GM19452 (cell line): ENCODE data around the gene DPP10.

ENCODE experiments used
- ATAC-seq: cut with Tn5 transposase; IDR thresholded peaks from one replicate; pipeline ENCODE4 v1.9.1; 2021; ENCODE audit not compliant: unreplicated experiment

DPP10 gene

DNA sequence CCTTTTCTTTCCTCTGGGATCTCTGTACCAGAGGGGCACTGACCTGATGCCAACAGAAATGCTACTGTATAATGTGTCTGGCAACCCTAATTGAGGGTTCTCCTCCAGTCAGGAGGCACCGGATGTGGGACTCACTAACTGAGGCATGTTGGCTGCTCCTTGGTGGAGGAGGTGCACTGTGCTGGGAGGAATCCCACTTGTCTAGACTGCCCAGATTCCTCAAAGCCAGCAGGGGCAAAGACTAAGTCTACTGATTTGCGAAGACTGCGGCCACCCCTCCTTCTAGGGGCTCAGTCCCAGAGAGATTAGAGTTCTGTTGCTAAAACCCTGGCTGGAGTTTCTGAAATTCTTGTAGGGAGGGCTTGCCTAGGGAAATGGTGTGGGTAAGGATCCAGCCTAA is 1192.1 kb downstream of the DPP10 start:
- ATAC-seq: no peak

DNA sequence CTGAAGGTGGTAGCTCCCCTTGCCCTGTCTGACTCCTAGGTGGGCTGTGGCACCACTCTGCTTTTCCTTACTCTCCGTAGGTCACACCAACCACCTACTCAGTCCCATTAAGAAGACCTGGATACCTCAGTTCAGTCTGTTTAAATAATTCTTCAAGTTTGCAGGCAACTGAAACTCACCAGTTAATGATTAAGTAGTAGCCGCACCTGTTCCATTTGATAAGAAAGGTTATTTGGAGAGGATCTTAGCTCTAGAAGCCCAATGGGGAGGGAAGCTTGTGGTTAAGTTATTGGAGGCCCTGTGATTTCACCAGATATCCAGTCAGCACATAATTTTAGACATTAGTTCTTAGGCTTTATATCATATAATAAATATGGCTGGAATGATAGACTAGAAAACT is 1193.0 kb downstream of the DPP10 start:
- ATAC-seq: no peak

DNA sequence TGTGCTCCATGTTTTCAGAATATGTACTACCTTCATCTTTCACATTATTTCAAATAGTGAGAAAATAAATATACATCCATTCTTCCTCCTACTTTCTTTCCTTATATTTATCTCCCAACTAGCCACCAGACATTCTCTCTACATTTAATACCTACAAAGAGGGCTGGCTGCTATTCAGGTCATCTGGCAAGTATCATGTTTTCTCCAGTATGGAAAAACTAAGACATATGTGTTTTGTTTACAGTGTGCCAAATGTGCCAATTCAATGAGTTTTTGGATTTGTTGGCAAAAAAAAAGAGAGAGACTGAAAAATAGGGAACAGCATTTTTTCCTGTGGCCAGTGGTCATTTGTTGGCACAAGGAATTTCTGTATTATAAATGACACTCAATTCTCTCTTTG is 1207.3 kb downstream of the DPP10 start:
- no peak for ATAC-seq

GRCh38 chr2:115650827-115651226 is 1208.4 kb downstream of the DPP10 start:
- no peak for ATAC-seq

DNA sequence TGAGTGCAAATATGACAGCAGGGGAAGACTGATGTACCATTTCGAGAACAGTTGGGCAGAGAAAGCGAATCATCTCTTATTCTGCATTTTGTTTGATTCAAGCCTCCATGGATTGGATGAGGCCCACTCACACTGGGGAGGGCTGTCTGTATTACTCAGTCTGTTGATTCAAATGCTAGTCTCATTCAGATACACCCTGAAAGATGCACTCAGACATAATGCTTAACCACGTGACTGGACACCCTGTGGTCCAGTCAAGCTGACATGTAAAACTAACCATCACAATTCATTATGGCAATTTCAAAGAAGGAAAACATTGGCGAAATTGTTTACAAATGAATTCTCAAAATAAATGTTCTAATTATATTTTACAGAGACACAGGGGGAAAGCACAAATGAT is 1210.2 kb downstream of the DPP10 start:
- ATAC-seq: no peak

GRCh38 chr2:115654362-115654761 is 1211.9 kb downstream of the DPP10 start:
- ATAC-seq: no peak

- no peak for ATAC-seq
These were observed 1235.7 kb downstream of the DPP10 start for GRCh38 chr2:115678129-115678528.

GRCh38 chr2:115684345-115684744 is 1241.9 kb downstream of the DPP10 start:
- no peak for ATAC-seq

- ATAC-seq: no peak
These were observed 1249.0 kb downstream of the DPP10 start for GRCh38 chr2:115691409-115691808.

GRCh38 chr2:115694651-115695050 is 1252.2 kb downstream of the DPP10 start:
- ATAC-seq: no peak

DNA sequence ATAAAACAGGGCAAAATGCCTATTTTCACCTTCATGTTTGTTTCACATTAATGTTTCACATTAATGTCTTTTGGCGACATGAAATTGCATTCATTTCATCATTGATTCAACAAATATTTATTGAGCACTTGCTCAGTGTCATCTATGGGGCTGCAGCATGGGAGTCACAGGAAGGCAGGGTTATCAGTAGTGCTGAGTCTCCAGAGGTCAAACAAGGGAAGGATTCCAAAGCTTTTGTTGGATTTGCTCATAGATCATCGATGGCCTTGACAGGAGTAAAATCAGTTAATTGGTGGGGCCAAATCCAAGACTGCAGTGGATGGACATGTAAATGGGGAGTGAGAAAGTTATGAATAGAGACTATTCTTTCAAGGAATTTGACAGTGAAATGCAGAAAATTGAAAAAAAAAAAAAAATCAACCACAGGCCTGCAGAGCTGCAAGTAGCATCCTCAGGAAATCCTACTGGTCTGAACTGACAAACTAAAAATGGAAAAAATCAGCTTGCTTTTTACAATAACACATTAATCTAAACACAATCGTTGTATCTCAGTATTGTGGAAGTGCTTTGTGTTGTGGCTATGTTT is 1290.8 kb downstream of the DPP10 start:
- ATAC-seq: no peak

DNA sequence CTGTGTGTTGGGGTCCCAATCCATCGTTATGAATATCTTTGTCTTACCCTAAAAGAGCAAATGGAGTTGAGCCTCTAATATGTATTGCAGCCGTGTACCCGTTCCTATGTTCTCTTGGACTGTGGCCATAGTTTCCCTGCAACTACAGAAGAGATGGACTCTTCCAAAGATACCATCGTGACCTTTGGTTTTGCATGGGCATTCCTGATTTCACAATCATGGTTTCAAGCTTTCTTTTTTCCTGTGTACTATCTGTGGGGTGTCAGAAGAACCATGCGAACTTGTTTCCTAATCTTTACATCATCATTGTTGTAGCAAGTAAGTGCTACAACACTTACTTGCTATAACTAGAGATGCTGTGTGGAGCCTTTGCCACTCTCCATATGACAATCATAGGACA is 1295.7 kb downstream of the DPP10 start:
- ATAC-seq: no peak

GRCh38 chr2:115739574-115739973 is 1297.1 kb downstream of the DPP10 start:
- ATAC-seq: no peak

DNA sequence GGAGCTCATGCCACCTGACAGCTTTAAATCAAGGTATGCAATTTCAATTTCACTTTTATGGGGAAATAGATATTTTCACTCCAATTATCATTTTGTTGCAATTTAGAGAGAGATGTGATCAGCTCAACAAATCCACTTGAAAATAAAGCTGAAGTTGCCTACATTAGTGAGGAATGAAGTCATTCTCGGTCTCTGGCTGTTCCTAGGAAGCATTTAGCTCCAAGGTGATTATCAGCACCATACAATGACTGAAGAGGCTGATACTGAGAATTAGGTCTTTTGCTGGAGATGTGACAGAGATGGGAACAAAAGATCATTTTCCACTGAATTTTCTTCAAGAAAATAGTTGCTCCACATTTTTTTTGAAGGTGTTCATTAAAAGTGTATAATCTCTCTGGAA is 1303.7 kb downstream of the DPP10 start:
- ATAC-seq: no peak

GRCh38 chr2:115757286-115757685 is 1314.8 kb downstream of the DPP10 start:
- ATAC-seq: no peak

DNA sequence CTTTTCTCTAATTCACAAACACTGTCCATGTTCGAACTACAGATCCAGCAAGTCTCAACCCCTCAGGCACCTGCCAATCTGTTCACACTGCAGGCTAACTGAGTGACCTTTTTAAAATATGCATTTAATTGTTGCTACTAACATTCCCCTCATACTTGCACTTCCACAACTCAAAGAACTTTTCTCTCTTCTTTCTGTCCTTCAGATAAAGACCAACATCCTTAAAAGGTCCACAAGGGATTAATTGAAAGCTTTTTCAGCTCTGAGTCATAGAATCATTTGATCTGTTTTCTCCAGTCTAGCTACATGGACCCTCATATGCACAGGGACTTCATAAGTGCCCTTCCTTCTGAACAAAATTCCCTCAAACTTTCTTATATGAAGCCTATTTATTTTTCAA is 1321.2 kb downstream of the DPP10 start:
- no peak for ATAC-seq

GRCh38 chr2:115771516-115771915 is 1329.1 kb downstream of the DPP10 start:
- no peak for ATAC-seq

- no peak for ATAC-seq
These were observed 1331.9 kb downstream of the DPP10 start for GRCh38 chr2:115774361-115774760.

- ATAC-seq: no peak
These were observed 1336.7 kb downstream of the DPP10 start for GRCh38 chr2:115779085-115779632.

- ATAC-seq: no peak
These were observed 1339.8 kb downstream of the DPP10 start for GRCh38 chr2:115782286-115782685.

GRCh38 chr2:115796078-115796477 is 1353.6 kb downstream of the DPP10 start:
- ATAC-seq: no peak

- no peak for ATAC-seq
These were observed 1364.8 kb downstream of the DPP10 start for GRCh38 chr2:115807276-115807675.

- no peak for ATAC-seq
These were observed 1383.5 kb downstream of the DPP10 start for GRCh38 chr2:115825912-115826311.
